GM18502 (cell line): ENCODE data around the gene P3H3.
A peak's percentile ranks its signal among the peaks of the same experiment; 100 is the strongest.

Experiments used
- ATAC-seq: cut with Tn5 transposase; IDR thresholded peaks from one replicate; pipeline ENCODE4 v1.9.1; 2021; ENCODE audit warnings: mild to moderate bottlenecking; ENCODE audit not compliant: unreplicated experiment, poor library complexity

P3H3 gene

GRCh38 chr12:6827982-6828780 lies at the start of gene P3H3:
P3H3 (plus strand) TSS chr12:6828407; CDS start chr12:6828441, 34 bp downstream.
- no peak for ATAC-seq

- peak; percentile 90 for ATAC-seq
These were observed 49.3 kb upstream of the P3H3 start for GRCh38 chr12:6778574-6779550.

- ATAC-seq = no peak
These were observed 48.3 kb upstream of the P3H3 start for GRCh38 chr12:6779708-6780432.

GRCh38 chr12:6780573-6780972 lies 47.6 kb upstream of the P3H3 start:
- ATAC-seq = no peak

GRCh38 chr12:6782119-6782518 lies 46.1 kb upstream of the P3H3 start:
- no peak for ATAC-seq

- no peak for ATAC-seq
These were observed 45.2 kb upstream of the P3H3 start for GRCh38 chr12:6782850-6783566.

GRCh38 chr12:6783828-6784227 lies 44.4 kb upstream of the P3H3 start:
- no peak for ATAC-seq

GRCh38 chr12:6784296-6784695 lies 43.9 kb upstream of the P3H3 start:
- ATAC-seq = no peak

GRCh38 chr12:6784761-6785160 lies 43.4 kb upstream of the P3H3 start:
- no peak for ATAC-seq

GRCh38 chr12:6786416-6787094 lies 41.7 kb upstream of the P3H3 start:
- ATAC-seq = no peak

- no peak for ATAC-seq
These were observed 40.9 kb upstream of the P3H3 start for GRCh38 chr12:6787309-6787708.

- no peak for ATAC-seq
These were observed 39.0 kb upstream of the P3H3 start, which contains the start of gene CD4 for GRCh38 chr12:6788972-6789924. CD4 (plus strand) TSS chr12:6789528; CDS start chr12:6800139, 10,611 bp downstream.

GRCh38 chr12:6790496-6791150 lies 37.6 kb upstream of the P3H3 start:
- no peak for ATAC-seq

- no peak for ATAC-seq
These were observed 36.2 kb upstream of the P3H3 start for GRCh38 chr12:6791931-6792520.

GRCh38 chr12:6792522-6793201 lies 35.5 kb upstream of the P3H3 start:
- peak; percentile 45 for ATAC-seq

GRCh38 chr12:6795088-6795487 lies 33.1 kb upstream of the P3H3 start:
- no peak for ATAC-seq

GRCh38 chr12:6796576-6796975 lies 31.6 kb upstream of the P3H3 start:
- no peak for ATAC-seq
